GM19239 (cell line): ENCODE measurements around the gene KIAA1217.
"Not testable (repeated sequence)": the region's sequence is repeated elsewhere in the genome, so short reads cannot be mapped to it uniquely, and the experiment has no call there.

Source experiments
- DNase-seq: peaks from one replicate; pipeline ENCODE4 v3.0.0; 2011; ENCODE audit warnings: low spot score; ENCODE audit not compliant: insufficient read length
- FAIRE-seq: peaks from 2 replicates; lab custom pipeline; 2011; peaks lifted over from hg19 to GRCh38; lab: Jason Lieb, UNC

The KIAA1217 gene

DNA sequence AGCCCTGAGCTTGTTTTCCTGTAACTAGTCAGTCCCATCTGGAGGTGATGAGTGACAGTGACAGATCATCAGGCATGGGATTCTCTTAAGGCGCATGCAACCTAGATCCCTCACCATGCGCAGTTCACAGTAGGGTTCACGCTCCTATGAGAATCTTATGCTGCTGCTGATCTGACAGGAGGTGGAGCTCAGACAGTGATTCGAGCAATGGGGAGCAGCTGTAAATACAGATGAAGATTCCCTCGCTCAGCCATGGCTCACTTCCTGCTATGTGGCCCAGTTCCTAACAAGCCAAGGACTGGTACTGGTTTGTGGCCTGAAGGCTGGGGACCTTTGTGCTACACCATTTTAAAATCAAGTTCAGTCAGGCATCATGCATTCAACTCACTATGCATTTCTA is 221.7 kb downstream of the KIAA1217 start:
- FAIRE-seq = no peak

DNA sequence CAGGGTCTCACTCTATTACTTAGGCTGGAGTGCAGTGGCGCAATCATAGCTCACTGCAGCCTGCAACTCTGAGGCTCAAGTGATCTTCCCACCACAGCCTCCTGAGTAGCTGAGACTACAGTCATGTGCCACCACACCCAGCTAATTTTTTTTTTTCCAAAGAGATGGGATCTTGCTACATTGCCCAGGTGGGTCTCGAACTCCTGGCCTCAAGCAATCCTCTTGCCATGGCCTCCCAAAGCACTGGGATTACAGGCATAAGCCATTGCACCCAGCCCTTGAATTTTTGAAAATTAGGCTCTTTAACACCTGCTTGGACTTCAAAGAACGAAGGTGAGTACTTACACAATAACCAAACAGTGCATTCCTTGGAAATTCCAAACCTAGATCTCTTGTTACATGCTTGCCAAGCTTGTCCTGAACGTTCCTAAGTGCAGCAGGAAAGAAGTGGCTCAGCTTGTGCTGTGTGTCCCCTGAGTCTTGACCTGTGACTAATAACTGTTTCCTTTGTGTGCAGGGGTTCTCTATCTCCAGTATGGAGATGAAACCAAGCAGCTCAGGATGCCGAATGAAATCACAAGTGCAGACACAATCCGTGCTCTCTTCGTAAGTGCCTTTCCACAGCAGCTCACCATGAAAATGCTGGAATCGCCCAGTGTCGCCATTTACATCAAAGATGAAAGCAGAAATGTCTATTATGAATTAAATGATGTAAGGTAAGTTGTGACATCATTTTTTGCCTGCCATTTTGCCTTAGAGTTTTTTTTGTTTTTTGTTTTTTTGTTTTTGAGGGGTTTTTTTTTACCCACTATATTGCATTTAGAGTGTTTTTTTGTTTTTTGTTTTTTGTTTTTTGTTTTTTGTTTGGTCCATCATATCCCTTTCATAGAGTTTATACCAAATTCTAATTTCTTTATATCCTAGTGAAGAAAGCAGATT is 223.8 kb downstream of the KIAA1217 start:
- DNase-seq (no peak), FAIRE-seq (no peak)

More for the DNA sequence above, 221.7 kb downstream of the KIAA1217 start:
- DNase-seq = no peak

DNA sequence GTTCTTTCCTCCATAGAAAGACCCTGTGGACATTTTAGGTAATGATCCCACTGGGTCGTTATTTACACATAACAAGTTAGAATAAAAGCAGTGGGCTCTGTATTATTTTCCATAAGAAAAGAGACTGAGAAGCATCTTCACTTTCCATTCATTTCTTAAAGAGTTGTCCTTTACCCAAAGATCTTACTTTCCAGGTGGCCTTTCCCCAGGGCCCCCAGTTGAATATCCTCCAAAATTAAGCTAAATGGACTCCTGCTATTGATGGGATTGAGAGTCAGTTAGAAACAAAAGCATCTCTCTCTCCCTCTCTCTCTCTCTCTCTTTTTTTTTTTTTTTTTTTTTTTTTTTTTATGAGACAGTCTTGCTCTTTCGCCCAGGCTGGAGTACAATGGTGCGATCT is 224.8 kb downstream of the KIAA1217 start:
- DNase-seq (no peak), FAIRE-seq (no peak)

DNA sequence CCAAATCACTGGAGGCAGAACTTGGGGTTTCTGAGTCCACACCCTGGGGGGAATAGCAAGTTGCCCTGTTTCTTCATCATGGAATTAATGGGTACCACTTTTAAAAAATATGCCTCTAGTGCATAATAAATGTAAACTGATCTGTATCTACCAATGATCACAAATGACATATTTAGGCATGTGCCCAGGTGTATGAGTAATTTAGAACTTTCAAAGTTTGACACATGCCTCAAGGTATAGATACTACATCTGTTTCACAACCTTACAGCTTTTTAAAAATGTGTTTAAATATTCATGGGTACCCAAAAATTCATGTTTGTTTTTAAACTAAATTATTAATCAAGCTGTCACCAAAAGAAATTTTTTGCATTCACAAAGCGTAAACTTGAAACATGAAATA is 226.0 kb downstream of the KIAA1217 start:
- FAIRE-seq (no peak), DNase-seq (no peak)

DNA sequence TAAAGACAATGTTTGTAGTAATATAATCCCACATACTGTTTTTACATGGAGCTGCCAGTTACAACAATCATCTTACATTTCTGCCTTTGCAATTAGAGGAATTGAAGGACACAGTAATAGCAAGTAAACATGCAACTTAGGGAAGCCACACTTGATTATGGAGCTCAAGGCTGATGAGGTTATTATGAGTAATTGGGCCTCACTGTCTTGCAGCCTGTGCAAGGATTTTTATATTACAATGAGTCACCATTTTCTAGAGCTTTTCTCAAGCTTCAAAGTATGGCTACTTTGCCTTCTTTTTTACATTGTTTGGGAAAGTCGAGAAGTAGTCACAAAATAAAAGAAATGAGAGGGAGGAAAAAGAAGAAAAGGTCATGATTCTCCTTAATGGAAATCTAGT is 226.4 kb downstream of the KIAA1217 start:
- FAIRE-seq = no peak

DNA sequence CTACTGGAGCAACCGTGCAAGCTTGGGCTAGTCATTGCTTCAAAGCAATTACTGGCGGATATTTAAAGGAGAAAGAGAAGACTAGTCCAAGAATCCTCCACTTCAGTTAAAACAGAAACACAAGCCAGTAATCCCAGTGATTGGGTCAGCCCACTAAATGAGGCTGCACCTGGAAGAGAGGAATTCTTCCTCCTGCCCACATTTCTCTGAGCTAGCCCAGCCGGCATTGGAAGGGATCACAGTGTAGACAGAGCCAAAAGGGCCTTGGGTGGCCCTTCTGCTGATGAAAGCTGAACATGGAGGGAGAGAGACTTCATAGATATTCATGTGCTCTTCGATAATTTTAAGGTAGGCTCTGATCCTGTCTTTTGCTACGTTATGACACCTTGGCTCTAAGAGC is 228.4 kb downstream of the KIAA1217 start:
- DNase-seq = no peak
- FAIRE-seq = no peak

More for the DNA sequence above, 226.4 kb downstream of the KIAA1217 start:
- no peak for DNase-seq

DNA sequence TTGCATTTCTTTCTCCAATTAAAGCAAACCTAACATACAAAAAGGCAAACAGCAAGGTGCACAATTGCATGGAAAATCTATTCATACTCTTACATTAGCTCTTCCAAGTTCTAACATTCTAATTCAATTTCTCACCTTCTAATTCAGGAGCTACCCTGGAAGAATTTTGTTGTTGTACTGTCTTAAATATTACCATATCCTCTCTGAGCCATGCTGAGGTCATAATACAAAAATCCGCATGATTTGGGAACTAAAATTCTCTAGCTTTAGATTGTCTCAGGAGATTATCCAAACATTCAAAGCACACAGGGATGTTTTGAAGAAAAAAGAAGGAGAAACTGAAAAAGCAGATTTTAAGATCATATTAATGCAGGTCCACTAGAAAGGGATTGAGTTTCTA is 229.9 kb downstream of the KIAA1217 start:
- DNase-seq = no peak
- no peak for FAIRE-seq

DNA sequence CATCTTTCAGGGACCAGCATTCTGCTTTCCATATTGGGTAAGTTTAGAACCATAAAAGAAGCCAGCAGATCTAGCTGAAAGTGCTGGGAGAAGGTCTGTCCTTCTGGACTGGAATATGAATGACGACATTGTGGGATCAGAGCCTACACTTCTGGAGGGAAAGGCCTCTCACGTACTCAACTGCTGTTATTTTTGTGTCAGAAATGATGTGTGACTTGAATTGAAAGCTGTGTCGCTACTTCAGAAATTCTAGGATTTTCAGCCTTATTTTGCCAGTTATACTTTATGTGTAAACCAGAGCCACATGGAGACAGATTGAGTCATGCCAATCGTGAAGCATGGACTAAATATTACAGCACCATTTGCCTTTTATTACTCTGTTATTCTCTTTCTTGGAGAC is 231.0 kb downstream of the KIAA1217 start:
- DNase-seq = no peak
- FAIRE-seq = no peak

DNA sequence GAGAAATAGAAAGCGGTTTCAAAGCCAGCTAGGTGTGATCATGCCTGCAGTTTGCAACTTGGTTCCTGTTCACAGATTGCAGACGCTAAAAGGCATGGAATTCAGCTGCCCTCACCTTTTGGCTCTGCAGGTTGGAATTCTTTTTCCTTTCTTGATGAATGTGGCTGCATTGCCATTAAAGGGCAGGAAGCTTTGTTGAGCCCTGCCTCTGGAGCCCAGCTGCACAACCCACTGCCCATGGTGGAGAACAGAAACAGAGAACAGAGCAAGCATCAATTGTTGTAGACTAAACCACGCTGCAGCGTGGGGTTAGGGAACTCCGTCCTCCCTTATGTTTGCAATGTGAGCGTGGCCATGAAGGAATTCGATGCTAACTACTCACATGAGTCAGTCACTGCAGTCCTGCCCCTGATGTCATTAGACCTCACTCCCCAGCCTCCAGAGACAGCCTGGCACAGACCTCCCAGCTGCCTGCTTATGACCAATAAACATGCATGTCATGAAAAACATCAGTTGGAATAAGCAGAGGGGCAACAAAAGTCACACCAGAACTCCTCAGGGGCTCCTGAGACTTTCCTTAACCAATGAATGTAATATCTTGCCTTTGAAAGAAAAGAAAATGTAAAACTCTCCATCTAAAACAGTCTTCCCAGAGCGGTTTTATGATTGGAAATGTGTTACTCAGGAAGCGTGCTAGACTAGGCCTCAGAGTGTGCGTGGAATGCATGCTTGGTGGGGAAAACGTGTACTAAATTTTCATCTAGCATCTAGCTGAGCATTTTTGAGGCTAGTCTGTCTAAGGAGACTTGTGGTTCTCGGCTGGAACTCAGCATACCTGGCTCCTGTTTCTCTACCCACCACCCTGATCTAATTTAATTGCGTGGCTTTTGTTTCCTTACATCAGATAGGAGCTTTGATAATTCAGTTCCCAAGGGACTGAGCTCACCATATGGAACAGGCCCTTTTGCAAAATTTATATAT is 232.2 kb downstream of the KIAA1217 start:
- FAIRE-seq = no peak
- DNase-seq = no peak

DNA sequence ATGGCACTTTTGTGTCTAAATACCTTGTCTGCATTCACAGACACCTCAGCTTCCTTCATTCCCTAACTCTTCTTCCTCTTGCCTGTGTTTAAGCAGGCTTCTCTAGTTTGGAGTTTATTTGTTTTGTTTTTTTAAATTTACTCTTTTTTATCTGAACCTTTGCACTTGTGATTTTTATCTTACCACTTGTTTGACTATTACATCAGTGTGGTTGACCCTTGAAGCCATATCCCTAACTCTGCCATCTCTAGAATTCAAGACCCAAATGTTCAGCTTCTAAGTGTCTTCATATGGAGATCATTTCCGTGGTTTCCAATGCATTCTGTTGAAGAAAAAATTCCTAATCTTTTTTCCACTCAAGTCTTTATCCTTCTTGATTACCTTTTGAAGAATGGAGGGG is 233.3 kb downstream of the KIAA1217 start:
- FAIRE-seq (no peak), DNase-seq (no peak)

DNA sequence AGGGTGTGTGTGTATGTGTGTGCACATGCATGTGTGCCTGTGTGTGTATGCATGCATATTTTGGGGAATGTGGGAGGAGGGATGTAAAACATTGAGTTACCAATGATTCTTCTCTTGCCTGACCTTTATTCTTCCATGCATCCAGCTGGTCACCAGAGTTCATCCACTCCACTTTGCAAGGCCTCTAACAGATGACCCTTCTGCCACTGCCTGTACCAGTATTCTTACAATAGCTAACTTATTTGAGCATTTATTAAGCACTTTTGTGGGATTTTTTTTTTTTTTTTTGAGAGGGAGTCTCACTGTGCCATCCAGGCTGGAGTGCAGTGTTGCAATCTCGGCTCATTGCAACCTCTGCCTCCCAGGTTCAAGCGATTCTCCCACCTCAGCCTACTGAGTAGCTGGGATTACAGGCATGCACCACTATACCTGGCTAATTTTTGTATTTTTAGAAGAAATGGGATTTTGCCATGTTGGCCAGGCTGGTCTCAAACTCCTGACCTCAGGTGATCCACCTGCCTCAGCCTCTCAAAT is 233.8 kb downstream of the KIAA1217 start:
- not testable (repeated sequence) for DNase-seq, FAIRE-seq

DNA sequence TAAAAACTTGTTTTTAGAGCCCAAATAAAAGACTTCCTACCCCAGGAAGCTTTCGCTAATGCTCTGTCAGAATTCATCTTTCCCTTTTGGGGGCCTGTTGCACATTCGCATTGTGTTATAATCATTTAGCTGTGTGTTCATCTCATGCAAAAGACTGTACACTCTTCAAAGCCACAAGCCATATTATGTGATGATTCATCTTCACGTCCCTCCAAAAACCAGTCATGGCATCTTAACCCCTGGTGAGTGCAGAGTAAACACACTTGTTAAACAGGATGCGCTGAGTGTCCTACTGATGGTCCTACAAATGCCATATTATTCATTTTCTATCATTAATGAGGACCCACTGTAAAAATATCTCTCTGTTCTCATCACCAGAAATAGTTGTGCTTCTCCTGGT is 235.4 kb downstream of the KIAA1217 start:
- no peak for DNase-seq
- FAIRE-seq = no peak

DNA sequence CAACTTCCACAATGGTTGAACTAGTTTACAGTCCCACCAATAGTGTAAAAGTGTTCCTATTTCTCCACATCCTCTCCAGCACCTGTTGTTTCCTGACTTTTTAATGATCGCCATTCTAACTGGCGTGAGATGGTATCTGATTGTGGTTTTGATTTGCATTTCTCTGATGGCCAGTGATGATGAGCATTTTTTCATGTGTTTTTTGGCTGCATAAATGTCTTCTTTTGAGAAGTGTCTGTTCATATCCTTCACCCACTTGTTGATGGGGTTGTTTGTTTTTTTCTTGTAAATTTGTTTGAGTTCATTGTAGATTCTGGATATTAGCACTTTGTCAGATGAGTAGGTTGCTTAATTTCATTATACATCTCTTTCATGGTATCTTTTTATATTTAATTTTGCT is 237.0 kb downstream of the KIAA1217 start:
- not testable (repeated sequence) for DNase-seq, FAIRE-seq

DNA sequence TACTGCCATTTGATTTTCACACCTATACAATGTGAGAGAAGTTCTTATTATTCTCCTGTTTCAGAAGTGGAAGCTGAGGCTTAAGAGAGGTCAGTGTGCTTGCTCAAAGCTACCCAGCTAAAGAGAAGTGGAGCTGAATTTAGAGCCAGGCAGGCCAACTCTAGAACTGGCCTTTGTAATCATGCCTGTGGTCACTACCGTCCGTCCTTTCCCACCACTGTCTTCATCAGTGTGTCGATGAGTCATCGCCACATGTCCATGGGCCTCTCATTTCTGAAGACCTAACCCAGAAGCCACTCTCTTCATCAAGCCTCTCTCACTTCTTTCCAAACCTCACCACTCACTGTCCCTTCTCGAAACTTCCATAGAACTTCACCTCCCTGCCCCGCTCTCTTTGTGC is 237.8 kb downstream of the KIAA1217 start:
- no peak for FAIRE-seq

DNA sequence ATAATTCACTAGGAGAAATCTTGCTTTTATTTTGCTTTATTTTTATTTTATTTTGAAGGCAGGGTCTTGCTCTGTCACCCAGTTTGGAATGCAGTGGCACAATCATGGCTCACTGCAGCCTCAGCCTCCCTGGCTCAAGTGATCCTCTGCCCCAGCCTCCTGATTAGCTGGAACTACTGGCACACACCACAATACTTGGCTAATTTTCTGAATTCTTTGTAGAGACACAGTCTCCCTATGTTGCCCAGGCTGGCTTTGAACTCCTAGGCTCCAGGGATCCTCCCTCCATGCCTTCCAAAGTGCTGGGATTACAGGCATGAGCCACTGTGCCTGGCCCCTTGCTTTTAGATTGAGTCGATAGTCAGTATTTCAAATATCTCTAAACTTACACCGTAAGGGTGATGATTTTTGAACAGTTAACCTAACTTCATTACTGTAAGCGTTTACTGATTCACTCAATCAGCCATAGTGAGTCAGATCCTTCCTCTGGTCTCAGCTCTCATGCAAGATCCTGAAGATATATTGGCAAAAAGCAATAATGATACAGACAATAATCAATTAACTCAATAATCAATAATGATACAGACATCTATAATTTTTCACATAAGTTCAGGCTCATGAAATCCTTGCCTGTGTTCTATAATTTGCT is 239.5 kb downstream of the KIAA1217 start:
- FAIRE-seq (no peak), DNase-seq (no peak)

More for the DNA sequence above, 237.8 kb downstream of the KIAA1217 start:
- no peak for DNase-seq

DNA sequence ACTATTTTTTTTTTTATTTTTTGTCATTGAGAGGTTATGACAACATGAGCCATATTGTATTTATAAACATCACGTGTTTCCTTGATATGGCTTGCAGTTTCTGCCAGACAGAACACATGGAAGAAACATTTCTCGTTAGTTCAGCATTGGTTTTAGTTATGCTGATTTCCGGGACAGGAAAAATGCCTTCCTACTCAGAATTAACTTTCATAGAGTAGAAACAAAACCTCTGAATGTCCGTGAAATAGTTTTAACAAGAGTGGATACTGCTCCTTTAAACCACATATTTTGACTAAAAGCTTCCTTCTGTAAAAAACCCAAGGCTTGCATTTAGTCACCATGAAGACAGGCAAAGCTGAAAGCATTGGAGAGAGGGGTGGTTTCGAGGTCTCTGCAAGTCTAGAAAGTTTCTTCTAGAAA is 240.4 kb downstream of the KIAA1217 start:
- FAIRE-seq (peak; percentile 79), DNase-seq (peak; percentile 9)

DNA sequence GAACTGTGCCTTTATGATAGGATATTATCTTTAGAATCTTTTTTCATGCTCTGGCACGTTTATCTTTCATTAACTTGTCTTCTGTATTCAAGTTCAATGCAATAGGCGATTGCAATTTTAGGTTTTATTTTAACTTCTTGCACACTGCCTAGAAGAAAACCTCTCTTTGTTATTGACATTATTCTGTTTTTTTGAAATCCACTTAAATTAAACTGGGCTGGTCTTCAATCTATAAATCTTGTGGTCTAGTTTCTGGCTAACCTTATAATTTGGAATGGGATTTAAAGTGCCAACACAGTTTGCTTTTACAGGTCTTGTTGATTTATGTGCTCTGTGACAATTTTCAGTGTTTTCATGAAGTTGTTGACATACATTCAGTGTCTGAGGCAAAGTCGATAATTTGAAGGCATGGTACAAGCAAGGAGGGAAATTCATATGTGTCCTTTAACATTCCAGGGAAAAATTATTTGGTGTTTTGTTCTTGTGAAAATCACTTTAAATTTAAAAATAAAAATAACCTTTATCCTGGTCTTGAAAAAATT is 240.9 kb downstream of the KIAA1217 start:
- DNase-seq = no peak
- no peak for FAIRE-seq

DNA sequence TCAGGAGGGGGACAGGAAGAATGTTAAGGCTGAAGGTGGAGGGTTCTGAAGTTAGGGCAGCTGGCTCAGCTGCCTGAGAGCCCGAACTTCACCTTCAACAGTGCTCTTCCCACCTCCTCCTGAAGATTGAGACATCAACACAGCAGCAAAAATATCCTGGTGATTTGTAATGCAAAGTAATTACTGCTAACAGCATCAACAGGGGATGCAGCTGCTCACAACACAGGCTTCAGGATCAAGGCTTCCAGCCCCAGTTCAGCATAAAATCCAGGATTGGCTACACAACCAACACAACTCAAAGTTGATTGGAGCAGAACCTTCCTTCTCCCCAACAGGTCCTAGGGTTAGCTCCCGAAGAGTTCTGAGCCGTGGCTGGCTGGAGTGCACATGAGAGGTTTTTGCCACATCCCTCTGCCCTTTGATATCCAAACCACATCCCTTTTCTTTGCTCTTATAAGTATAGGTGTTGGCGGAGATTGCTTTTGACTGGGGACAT is 242.4 kb downstream of the KIAA1217 start:
- peak; percentile 58 for FAIRE-seq
- no peak for DNase-seq

DNA sequence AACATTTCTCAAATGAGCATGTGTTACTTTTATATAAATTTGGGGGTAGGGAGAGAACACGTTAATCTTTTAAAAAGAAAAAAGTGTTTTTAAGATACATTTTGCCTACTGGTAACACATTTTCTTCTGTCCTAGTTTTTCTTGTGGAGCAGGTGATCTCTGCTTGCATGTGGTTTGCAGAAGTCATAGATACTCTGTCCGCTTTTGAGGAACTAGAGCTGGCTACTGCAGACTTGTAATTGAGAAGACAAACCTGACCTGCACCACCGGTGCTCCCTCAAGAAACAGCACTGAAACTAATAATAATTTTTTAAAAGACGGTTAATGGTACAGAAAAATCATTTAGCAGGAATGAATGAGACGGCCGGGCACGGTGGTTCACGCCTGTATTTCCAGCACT is 243.1 kb downstream of the KIAA1217 start:
- FAIRE-seq (no peak), DNase-seq (no peak)
